PFSK-1 (cell line): Measurements from ENCODE around the gene SPTBN1.

ENCODE experiments used
- FOXP2 ChIP-seq: optimal IDR thresholded peaks from 2 replicates; pipeline ENCODE3; 2011; ENCODE audit warnings: borderline replicate concordance, control low read depth, inconsistent platforms; ENCODE audit not compliant: insufficient read depth; ENCODE audit errors: extremely low read length, extremely low read depth
- POLR2AphosphoS5 ChIP-seq: IDR thresholded peaks from 2 replicates; pipeline ENCODE4 v1.6.1; 2012; ENCODE audit warnings: low read depth, mild to moderate bottlenecking, control low read depth, low read length, moderate library complexity
- SIN3A ChIP-seq: IDR thresholded peaks from 2 replicates; pipeline ENCODE4 v1.6.1; 2012; ENCODE audit warnings: mild to moderate bottlenecking, low read length, moderate library complexity, borderline replicate concordance; ENCODE audit not compliant: insufficient read depth
- TAF1 ChIP-seq: IDR thresholded peaks from 2 replicates; pipeline ENCODE4 v1.6.1; 2012; ENCODE audit warnings: low read length, control low read depth, borderline replicate concordance; ENCODE audit not compliant: insufficient read depth
- TF ChIP-seq, protein P1 (sequence below), 2 experiments: IDR thresholded peaks; 2 replicates each; pipeline versions ENCODE4 v1.6.1 to v1.8.0; 2011 to 2012; ENCODE audit warnings: low read depth in 2 of 2, low read length in 2 of 2, control low read depth in 1 of 2, inconsistent platforms in 1 of 2, mild to moderate bottlenecking in 1 of 2, moderate library complexity in 1 of 2; ENCODE audit not compliant: insufficient read depth in 1 of 2

DNA sequence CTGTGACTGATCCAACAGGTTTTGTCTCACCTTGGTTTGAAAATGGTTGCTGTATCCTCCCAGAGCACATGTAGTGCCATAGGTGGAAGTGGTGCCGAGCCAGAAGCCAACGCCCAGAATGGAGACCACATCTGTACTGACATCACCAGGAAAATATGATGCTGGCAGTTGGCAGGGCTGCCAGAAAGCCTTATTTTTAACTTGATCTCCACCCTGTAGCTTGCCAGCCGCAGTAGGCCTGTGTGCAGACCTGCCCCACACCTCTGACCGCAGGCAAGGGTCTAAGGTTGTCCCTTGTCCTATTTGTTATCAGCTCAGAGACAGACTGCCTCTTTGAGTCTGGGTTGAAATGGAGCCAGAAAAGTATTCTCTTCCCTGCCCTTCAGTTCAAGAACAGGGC, 143.8 kb downstream of the SPTBN1 start:
- TF ChIP-seq, protein P1, sequence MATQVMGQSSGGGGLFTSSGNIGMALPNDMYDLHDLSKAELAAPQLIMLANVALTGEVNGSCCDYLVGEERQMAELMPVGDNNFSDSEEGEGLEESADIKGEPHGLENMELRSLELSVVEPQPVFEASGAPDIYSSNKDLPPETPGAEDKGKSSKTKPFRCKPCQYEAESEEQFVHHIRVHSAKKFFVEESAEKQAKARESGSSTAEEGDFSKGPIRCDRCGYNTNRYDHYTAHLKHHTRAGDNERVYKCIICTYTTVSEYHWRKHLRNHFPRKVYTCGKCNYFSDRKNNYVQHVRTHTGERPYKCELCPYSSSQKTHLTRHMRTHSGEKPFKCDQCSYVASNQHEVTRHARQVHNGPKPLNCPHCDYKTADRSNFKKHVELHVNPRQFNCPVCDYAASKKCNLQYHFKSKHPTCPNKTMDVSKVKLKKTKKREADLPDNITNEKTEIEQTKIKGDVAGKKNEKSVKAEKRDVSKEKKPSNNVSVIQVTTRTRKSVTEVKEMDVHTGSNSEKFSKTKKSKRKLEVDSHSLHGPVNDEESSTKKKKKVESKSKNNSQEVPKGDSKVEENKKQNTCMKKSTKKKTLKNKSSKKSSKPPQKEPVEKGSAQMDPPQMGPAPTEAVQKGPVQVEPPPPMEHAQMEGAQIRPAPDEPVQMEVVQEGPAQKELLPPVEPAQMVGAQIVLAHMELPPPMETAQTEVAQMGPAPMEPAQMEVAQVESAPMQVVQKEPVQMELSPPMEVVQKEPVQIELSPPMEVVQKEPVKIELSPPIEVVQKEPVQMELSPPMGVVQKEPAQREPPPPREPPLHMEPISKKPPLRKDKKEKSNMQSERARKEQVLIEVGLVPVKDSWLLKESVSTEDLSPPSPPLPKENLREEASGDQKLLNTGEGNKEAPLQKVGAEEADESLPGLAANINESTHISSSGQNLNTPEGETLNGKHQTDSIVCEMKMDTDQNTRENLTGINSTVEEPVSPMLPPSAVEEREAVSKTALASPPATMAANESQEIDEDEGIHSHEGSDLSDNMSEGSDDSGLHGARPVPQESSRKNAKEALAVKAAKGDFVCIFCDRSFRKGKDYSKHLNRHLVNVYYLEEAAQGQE (IDR thresholded peaks at IDR 0.05; ENCODE audit: insufficient read depth in 1 of 2, low read depth in 2 of 2, low read length in 2 of 2): no peak
- TF ChIP-seq SIN3A (no peak), FOXP2 (no peak), POLR2AphosphoS5 (no peak), TAF1 (no peak)
